GM19397 (cell line): ENCODE measurements around the gene MIB1.

Experiments used
- ATAC-seq: cut with Tn5 transposase; IDR thresholded peaks from one replicate; pipeline ENCODE4 v1.9.1; 2021; ENCODE audit warnings: mild to moderate bottlenecking, moderate library complexity; ENCODE audit not compliant: unreplicated experiment

The MIB1 gene

GRCh38 chr18:21868770-21869169 is 128.2 kb downstream of the MIB1 start:
- no peak for ATAC-seq

GRCh38 chr18:21889570-21889969 is 149.0 kb downstream of the MIB1 start:
- ATAC-seq = no peak

DNA sequence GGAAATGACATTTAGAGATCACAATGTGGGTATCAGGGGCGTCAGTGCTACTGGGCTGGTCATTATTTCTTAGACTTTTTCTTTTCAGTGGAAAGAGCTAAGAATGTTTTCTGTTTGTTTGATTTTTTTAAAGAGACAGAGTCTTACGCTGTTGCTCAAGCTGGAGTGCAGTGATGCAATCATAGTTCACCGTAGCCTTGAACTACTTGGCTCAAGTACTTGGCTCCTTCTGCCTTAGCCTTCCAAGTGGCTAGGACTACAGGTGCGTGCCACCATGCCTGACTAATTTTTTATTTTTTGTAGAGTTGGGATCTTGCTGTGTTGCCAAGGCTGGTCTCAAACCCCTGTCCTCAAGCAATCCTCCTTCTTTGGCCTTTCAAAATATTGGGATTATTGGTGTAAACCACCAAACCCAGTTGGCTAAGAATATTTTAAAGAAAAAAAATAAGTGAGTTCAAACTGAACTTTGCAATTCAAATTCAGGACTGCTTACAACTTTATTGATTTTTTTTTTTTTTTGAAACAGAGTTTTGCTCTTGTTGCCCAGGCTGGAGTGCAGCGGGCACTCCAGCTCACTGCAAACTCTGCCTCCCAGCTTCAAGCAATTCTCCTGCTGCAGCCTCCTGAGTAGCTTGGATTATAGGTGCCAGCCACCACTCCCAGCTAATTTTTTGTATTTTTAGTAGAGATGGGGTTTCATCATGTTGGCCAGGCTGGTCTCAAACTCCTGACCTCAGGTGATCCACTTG is 154.2 kb downstream of the MIB1 start:
- no peak for ATAC-seq

GRCh38 chr18:21896732-21897336 is 156.2 kb downstream of the MIB1 start:
- ATAC-seq = no peak

DNA sequence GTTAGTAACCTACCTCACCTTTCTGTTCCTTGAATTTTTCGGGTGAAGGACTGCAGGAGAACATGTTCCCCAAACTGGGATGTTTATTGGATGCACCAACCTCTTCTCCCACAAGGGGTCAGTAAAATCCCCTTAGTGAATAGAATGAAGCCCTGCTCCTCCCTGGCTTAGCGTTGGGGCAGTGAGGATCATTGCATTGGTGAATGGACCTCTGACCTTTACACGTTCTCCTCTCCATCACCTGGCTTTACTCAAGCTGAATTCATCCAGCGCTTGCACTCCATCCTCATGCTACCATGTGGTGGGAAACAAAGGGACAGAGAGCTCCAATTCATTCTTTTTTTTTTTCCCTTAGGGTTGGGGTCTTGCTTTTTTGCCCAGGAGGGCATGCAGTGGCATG is 157.2 kb downstream of the MIB1 start:
- no peak for ATAC-seq

DNA sequence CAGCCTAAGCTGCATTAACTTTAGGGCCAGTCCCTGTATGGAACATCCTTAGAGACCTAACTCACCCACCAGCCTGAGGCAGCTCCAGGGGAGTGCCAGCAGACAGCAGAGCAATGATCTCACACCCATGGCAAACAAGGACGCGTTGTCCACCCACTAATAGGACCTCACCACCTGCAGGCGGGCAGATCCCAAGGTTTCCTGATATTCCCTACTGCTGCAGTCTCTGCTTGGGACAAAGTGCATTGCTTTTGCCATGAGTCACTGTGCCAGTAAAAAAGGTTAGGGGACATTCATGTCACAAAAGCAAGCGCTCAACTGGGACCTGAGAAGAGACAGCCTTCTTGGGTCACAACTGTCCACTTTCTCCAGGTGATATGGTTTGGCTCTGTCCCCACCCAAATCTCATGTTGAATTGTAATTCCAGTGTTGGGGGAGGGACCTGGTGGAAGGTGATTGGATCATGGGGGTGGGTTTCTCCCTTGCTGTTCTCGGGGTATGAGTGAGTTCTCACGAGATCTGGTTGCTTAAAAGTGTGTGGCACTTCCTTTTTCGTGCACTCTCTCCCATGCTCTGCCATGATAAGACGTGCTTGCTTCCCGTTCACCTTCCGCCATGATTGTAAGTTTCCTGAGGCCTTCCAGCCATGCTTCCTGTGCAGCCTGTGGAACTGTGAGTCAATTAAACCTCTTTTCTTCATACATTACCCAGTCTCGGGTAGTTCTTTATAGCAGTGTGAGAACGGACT is 160.2 kb downstream of the MIB1 start:
- ATAC-seq = no peak

- no peak for ATAC-seq
Observed at GRCh38 chr18:21901423-21901945, 160.9 kb downstream of the MIB1 start.

DNA sequence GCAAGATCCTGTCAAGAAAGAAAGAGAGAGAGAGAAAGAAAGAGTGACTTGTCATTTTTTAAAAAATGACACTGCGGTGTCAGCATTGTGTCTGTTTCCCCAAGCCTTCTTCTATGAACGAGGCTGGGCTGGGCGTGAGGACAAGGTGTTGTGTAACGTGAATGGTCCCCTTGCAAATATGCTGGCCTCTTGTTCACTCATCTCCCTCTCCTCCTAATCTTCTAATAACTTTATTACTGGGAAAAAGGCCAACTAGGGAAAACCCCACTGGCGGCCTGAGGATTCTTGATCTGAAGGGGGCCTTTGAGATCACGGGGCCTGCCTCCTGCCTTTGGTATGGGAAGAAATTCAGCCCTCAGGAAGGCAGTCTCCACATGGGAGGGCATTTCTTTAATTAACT is 163.1 kb downstream of the MIB1 start:
- no peak for ATAC-seq

- ATAC-seq = no peak
Observed at GRCh38 chr18:21904856-21905255, 164.3 kb downstream of the MIB1 start.

- ATAC-seq = no peak
Observed at GRCh38 chr18:21907451-21907850, 166.9 kb downstream of the MIB1 start.

- no peak for ATAC-seq
Observed at GRCh38 chr18:21908711-21909110, 168.1 kb downstream of the MIB1 start.

- no peak for ATAC-seq
Observed at GRCh38 chr18:21910906-21911305, 170.3 kb downstream of the MIB1 start.

- ATAC-seq = no peak
Observed at GRCh38 chr18:21911551-21911950, 171.0 kb downstream of the MIB1 start.

GRCh38 chr18:21912339-21913239 is 172.0 kb downstream of the MIB1 start:
- no peak for ATAC-seq

DNA sequence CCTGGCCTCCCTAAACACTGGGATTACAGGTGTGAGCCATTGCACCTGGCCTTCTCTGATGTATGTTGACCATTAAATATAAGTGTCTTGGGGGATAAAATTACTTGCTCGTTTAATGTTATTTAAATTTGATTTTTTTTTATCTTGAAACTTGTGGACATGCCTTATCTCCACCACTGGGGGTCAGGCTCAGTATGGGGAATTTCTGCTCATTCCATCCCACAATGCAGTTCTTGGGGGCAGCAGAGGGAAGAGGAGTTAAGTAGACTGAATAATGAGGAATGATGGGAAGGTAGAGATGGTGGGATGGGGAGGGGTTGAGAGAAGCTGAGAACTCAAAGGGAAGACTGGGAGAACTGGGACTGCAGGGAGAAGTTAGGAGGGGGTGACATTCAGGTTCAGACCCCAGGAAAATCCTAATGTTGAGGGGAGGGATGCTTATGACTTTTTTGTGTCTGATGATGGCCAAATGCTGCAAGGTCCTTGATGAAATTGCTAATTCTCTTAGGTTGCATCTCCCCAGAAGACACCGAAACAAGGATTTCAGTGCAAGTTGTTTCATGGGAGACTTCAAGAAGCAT is 174.2 kb downstream of the MIB1 start:
- no peak for ATAC-seq

GRCh38 chr18:21915546-21915945 is 175.0 kb downstream of the MIB1 start:
- ATAC-seq = no peak

DNA sequence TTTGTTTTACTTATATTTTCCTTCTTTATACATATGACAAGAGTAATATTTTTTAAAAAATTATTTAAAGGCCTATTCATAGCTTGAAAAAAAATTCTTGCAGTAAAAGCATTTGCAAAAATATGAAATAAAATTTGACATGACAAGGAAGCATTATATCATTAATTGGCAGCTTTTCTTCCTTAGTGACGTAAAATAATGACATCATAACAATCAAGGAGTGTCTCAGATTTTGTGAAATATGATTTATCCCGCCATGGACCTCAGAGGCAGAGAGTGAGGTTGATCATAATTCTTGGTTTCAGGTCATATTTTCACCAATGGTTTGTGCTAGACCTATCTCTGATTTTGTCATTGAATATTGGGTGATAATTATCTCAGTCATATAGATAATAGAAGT is 176.0 kb downstream of the MIB1 start:
- ATAC-seq = no peak

DNA sequence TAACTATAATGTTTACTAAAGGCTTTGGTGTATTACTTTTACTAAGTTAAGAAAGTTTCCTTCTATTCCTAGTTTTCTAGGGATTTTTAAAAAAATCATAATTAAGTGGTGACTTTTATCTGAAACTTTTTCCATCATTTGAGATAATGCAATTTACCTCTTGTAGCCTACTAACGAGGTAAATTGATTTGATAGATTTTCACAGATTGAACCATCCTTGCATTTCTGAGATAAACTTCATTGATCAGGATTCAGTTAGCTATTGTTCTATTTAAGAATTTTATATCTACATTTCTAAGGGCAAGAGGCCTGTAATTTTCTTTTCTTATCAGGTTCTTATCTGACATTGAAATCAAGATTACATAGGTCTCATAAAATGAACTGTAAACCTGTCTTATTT is 178.1 kb downstream of the MIB1 start:
- no peak for ATAC-seq
